Activated CD4-positive, CD25-positive, alpha-beta regulatory T cell treated with anti-CD3 and anti-CD28 coated beads, Interleukin-2, amount 50 U/mL, for 16 hours (primary cell): Measurements from ENCODE around the gene PICK1.
"Not testable (repeated sequence)": the region's sequence is repeated elsewhere in the genome, so short reads cannot be mapped to it uniquely, and the experiment has no call there.

ENCODE experiments used
- DNase-seq: peaks from one replicate; pipeline ENCODE4 v3.0.0-alpha.2; 2020; ENCODE audit warnings: low read depth, low spot score

Gene PICK1

DNA sequence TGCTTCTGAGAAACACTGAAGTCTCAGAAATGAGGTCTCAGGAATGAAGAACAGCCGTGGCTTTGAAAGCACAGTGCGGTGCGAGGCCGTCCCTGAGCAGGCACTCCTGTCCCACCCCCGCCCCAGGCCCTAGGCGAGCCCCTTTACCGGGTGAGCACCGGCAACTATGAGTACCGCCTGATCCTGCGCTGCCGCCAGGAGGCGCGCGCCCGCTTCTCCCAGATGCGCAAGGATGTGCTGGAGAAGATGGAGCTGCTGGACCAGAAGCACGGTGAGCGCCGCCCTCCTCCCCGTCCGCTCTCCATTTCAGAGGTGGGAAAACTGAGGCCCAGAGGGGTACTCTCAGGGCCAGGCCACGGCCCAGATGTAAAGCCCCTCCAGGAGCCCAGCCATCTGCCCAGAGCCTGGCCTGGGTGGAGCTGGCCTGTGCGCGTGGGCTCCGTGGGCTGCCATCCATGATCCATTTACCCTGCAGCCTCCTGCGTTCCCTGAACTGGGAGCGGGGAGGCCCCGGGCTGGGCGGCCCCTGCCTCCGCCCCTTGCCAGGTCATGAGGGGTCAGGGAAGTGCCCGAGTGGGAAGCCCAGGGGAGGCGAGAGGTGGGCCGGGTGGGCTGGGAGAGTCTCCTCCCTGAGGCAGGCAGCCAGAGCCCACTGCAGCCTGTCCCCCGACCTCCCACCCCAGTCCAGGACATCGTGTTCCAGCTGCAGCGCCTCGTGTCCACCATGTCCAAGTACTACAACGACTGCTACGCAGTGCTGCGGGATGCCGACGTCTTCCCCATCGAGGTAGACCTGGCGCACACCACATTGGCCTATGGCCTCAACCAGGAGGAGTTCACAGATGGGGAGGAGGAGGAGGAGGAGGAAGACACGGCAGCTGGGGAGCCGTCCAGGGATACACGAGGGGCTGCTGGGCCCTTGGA is 17.2 kb downstream of the PICK1 start:
- DNase-seq = no peak

DNA sequence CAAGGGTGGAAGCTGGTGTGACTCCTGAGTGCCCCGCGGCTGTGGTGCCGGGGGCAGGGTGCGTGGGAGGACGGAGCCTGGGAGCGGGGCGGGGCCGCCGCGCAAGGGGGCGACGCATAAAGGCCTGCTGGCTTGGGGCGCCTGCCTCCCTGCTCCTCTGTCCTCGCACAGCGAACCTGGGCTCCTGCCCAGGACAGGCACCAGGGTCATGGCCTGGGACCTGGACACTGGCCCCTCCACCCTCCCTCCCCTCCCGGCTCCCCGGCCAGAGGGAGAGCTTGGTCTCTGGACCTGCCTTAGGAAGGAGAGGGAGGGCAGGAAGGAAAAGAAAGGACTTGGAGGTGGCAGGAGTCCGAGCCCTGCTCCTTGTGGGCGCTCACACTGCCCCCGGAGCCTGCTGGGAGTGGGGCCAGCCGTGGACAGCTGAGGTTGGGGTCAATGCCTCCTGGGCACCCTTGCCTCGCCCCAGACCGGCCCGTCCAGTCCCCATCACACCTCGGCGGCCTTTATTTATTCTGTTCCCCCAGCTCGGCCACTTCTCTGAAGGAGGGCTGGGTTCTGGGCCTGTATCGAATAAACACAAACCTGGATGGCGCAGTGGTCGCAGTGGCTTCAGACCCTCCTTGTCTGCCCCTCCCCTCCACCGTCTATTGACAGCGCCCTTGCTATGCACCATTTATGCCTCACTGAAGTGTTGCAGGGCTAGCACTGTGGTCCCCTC is 18.1 kb downstream of the PICK1 start:
- DNase-seq = no peak

DNA sequence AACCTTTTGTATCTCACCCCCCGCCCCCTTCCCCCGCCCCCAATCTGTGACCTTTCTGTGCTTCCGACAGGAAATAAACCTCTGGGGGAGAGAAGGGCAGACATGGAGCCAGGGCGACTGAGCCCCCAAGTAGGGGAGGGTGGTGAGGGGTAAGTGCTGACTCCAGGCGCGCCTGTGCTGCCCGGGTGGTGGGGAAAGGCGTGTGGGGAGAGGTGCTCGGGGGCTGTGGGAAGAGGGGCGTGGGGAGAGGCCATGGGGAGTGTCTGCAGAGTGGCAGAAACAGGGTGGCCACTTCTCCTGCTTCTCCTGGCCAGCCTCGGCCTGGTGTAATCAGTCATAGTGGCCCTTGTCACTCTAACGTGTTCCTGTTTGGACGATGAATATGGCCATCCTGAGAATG is 18.8 kb downstream of the PICK1 start:
- no peak for DNase-seq

DNA sequence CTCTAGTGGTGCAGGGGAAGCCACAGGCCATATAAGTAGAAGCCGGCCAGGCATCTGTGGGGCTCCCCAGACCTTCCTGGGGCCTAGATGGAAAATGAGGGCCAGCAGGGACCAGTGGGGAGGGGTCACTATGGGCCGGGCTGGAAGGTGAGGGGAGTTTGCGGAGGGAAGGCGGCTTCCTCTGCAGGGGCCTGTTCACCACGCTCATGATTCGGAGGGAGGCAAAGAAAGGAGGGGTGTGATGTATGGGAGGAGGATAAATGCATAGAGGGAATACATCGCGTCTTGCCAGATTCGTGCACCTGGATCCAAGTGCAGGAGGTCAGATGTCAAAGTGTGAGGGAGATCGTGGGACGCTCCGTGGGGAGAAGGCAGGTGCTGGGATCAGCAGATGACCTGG is 19.9 kb downstream of the PICK1 start:
- DNase-seq = no peak

DNA sequence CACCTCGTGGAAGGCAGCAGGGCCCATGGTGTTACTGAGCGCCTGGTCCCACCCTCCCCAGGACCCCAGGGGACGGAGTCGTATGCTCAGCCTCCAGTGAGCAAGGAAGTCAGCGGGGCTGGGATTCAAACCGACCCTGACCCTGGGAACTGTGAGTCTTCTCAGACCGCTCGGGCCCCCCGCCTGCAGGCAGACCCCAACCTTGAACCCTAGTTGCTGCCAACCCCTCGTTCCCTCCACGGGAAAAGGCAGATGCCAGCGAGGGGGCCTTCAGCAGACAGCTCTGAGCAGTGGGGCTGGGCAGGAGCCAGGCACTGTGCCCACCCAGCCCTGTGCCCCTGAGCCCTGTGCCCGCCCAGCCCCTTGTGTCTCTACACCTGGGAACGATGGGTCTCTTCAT is 20.4 kb downstream of the PICK1 start:
- DNase-seq = no peak

DNA sequence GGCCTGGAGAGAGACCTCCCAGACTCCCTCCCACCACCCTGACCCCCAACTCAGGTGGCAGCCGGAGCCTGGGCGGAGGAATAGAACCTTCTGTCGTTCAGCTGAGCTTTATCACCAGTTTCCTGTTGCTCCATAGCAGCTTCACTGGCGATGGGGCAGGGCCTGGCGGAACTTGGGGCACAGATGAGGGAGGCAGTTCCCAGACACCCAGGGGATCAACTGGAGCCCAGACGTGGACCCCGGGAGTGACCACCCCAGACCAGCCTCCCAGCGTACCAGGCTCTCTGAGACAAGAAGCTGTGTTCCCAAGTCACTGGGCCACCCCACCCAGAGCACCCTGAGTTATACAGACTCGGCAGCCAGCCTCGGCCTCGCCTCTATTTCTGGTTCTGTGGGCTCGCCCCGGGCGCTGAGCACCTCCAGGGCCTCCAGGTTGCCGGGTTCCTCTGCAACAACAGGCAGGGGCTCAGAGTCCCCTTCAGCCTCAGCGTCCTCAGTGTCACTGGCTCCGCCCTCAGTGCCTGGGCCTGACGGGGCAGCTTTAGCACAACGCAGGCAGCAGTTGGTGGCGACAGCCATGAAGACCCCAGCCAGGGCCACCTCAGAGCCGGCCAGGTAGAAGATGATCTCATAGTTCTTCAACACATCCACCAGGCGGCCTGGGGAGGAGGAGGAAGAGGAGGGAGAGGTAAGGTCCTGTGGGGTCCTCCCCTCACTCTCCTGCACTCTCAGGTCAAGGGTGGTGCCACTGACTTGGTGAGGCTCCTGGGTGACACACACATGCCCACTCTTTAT is 21.0 kb downstream of the PICK1 start:
- DNase-seq = no peak

DNA sequence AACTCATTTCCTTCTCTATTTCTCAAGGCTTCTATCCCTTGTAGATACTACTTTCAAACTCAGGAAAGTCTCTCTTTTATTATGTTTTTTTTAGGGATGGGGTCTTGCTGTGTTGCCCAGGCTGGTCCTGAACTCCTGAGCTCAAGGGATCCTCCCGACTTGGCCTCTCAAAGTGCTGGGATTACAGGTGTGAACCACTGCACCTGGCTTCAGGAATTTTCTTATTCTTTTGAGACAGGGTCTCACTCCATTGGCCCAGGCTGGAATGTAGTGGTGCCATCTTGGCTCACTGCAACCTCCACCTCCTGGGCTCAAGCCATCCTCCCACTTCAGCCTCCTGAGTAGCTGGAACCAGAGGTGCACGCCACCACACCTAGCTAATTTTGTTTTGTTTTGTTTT is 22.0 kb downstream of the PICK1 start:
- DNase-seq = not testable (repeated sequence)

DNA sequence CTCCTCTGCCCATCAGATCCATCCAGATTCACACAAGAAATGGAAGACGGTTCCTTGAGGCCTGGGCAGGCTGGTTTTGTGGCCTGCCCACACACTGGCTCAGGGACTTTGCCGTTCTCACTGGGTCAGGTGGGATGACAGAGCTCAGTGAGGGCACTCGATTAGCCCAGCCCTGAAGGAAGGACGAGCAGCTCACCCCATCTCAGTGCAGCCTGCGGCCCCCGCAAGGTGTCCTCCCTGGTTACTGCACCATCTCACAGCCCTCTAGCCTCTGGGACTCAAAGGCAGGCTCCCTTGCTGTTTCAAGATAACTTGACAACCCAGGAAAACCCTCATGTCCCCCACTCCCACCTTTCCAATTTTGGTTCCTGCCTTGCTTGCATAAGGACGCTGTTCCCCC is 22.6 kb downstream of the PICK1 start:
- no peak for DNase-seq

DNA sequence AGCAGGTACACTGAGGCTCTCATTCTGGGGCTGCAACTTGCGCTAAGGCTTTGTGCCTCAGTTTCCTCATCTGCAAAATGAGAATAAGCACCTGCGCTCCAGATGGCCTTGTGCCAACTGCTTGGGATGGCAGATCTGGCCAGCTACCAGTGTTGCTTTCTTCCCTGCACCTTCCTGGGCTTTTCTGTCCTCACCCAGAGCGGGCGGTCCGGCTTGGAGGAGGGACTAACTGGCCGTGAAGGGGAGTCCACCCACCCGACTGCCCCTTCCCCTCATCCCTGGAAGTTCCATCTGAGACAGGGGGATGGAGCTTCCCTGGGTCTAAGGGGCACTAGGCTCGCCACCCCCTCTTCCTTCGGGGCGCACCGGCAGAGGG is 23.3 kb downstream of the PICK1 start:
- DNase-seq = no peak

DNA sequence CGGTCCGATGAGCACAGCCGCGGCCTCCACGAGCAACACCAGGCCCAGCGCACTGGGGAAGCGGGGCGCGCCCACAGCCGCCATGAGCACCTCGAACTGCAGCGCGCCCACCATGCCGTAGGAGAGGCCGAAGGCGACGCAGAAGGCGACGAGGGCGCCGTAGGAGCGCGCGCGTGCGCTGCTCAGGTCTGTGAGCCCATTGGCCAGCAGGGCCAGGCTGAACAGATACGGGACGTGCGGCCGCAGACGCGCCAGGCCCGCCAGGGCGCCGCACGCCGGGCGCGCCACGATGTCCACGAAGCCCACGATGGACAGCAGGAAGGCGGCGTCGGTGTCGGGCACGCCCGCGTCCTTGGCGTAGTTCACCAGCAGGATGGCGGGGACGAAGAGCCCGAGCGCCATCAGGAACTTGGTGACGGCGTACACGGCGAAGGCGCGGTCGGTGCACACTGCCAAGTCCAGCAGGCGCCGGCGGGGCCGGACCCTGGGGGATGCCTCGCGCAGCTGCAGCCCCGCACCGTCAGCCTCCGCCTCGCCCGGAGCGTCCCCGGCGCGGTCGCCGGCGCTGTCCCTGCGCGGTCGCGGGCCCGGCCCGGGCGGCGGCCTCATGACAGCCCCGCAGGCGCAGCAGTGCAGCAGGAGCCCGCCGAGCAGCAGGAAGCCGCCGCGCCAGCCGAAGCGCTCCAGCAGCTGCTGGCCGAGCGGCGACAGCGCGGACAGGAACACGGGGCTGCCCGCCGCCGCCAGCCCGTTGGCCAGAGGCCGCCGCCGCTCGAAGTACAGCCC is 23.8 kb downstream of the PICK1 start:
- no peak for DNase-seq

DNA sequence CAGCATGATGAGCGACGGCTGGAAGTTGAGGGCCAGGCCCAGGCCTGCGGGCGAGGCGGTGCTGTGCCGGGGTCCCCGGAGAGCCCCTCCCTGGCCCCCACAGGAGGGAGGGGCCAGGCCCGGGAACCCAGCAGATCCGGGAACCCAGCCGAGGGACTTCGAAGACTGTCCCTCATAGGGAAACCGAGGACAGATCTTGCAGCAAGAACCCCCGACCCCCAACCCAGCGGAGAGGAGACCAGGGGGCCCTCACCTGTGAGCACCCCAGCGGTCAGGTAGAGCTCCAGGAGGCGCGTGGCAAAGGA is 24.4 kb downstream of the PICK1 start:
- DNase-seq = no peak

DNA sequence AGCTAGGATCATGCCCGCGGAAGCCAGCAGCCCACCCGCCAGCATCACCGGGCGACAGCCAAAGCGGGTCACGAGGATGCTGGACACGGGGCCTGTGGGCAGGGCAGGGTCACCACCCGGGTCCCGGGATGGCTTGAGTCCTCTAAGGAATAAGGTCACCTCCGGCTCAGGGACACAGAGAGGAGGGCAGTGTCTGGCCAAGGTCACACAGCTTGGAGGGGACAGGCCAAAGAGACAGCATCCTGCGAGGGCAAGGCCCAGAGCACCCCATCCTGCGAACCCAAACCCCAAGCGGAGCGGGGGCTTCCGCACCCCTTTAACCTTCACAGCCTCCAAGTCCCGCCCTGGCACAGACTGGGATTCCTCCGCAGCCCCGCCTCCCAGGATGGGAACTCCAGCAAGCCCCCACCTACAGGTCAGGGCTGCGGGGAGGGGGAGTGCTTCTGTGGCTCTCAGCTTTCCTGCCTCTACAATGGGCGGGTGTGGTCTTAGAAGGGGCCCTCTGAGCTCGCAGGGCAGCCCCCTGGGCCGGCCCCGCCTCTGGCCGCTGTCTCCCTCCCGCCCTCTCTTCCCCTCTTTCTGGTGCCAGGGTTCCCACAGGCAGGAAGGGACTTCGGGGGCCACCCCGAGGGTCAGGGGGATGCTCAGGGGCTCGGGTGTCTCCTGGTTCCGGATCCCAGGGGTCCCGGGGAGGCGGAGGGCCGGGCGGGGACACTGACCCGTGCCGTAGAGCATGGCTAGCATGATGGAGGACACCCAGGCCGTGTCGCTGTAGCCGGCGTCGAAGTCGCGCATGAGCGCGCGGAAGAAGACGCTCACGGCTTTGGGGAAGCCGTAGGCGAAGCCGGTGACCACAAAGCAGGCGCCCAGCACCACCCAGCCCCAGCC is 25.0 kb downstream of the PICK1 start:
- DNase-seq = no peak

DNA sequence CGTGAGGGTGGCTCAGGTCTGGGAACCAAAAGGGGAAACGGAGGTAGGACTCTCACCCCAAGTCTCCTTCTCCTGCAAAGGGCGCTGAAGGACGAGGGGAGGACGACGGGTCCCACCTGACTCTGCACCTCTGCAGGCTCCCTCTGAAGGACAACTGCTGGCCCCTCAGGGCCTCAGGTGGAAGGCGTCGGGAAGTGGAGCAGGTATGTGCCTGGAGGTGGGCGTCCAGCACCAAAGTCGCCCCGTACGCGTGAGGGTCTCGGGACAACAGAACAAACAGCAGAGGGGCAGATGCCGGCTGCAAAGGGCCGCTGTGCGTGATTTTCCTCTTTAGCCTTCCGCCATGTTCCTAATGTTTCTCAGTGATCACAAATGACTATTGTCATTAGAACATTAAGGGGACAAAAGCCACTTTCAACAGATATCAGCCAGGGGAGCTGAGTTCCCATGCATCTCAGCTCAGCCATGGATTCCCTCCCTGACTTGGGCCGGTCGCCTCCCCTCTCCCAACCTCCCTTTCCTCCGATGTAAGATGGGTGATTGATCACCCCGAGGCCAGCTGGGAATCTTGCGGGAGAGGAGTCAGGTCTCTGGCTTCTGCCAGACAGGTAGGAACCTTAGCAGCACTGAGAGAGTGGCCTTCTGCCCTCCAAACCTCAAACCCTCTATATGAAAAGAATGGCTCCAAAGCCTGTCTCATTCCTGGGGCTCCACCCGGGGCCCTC is 25.9 kb downstream of the PICK1 start:
- no peak for DNase-seq

DNA sequence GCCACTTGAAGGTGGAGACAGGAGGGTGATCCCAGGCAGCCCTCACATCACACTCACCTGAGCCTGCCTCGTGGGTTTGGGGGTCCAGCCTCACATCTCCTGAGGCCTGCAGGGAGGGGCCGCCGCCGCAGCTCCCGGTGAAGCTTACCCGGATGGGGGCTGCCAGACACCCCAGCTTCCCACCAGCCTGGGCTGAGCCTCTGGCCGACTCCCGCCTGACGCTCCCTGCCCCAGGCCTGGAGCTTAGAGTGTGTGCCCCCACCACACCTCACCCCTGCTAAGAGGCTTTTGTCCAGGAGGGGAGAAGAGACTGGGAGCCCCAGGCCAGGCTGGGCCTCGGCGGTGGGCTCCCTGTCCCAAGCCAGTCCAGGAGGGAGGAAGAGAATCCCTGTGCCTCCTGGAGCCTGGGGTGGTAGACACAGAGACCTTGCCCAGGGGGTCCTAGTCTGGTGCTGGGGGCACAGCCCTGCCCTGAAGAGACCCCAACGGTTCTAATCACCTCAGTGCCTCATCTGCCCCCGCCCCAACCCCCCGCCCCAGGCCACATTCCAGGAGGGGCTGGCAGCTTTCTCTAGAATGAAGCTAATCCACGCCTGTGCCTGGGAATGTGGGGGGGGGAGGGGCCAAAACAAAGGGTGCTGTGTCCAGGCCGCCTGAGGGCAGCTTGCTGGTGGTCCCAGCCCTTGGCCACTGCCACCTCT is 26.9 kb downstream of the PICK1 start, which contains the start of gene SLC16A8:
Gene SLC16A8, minus strand, starts transcription at position 254 of the 701 bp plus-strand sequence. CDS start 1,311 bp downstream, outside the sequence.
- no peak for DNase-seq

DNA sequence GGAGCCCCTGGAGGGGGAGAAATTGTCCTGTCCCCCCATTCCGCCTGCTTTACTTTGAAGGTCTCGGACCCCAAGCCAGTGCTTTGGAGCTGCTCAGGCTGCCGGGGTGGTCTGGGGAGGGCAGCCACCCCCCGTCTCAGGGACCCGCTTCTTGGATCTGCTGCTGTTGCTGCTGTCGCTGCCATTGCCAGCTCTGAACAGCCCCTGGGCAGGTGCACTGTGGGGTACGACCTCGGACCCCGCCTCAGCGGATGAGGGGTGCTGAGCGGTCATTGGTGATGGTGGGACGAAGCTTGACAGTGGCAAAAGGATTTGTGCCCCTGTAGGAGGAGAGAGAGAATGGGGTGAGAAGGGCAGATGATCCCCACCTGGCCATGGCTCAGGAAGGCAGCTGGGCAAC is 27.9 kb downstream of the PICK1 start:
- DNase-seq = no peak

DNA sequence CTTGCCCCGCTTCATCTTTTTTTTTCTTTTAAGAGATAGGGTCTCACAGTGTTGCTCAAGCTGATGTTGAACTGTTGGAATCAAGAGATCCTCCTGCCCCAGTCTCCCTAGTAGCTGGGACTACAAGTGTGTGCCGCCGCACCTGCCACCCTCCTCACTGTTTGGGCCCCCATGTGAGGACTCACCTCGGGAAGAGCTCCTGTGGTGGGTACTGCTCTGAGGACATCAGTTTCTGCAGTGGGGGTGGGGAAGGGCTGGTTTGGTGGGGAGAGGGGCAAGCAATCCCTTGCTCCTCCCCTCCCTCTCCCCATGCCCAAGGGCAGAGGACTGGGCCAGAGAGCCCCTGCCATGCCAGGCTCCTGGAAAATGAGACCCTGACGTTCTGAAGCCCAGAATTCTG is 28.3 kb downstream of the PICK1 start:
- no peak for DNase-seq

DNA sequence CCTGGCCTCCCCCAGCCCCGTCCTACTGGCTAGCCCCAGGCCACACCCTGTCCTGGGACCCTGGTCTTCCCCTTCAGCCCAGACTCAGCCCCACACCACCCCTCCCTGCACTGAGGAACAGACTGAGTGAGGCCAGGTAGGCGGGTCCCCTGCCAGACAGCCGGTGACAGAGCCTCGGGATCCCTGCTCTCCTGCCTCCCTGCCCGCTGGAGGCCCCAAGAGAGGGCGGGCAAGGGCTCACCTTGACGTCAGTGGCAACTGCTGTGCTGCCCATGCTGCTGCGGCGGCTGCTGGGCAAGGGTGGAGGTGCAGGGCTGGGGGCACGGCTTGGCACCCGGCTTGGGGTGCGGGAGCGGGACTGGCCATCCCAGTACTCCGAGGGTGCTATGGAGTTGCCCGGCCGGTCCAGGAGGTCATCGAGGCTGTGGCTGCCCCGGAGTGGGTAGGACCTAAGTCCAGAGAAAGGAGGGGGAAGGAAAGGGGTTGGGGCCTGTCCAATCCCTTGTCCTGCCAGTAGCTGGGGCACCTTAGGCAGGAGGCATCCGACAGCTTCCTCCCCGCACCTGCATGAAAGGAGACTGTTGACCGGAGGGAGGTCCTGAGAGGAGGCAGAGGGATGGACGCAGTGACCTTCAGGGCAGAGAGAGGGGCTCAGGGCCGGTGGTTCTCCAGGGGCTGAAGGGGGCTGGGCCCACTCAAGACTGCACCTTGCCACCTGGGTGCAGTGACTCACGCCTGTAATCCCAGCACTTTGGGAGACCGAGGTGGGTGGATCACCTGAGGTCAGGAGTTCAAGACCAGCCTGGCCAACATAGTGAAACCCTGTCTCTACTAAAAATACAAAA is 29.0 kb downstream of the PICK1 start:
- DNase-seq = no peak

DNA sequence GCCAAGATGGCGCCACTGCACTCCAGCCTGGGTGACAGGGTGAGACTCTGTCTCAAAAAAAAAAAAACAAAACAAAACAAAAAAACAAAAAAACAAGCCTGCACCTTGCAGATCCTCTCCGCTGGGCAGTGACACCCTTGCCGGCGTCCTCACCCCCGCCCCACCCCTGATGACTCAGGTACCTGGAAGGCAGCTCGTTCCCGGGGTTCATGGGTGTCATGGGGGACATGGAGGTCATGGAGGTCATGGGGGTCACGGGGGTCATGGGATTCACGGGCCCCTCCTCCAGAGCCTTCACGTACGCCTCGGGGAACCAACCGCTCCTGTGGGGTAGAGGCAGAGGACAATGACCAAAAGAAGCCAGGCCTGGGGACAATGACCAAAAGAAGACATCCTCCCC is 29.7 kb downstream of the PICK1 start:
- DNase-seq = no peak
